GM12875 (cell line): Measurements from ENCODE around the gene ATP6V1A.

Experiments
- H3K4me3 ChIP-seq: one replicate; pipeline ENCODE4 v1.5.1; 2011; ENCODE audit warnings: low read depth, low read length, control low read depth
- CTCF ChIP-seq: IDR thresholded peaks from 2 replicates; pipeline ENCODE4 v1.5.1; 2011; ENCODE audit warnings: low read depth, mild to moderate bottlenecking, control low read depth, inconsistent platforms, low read length, moderate library complexity, borderline replicate concordance; ENCODE audit not compliant: insufficient read depth

The ATP6V1A gene

GRCh38 chr3:113717308-113717707 is 29.5 kb upstream of the ATP6V1A start:
- H3K4me3 ChIP-seq: no peak overlapping the region

GRCh38 chr3:113717818-113718217 is 29.0 kb upstream of the ATP6V1A start:
- H3K4me3 ChIP-seq: no peak overlapping the region
- TF ChIP-seq CTCF: no peak

More at GRCh38 chr3:113717308-113717707, 29.5 kb upstream of the ATP6V1A start:
- no peak for TF ChIP-seq CTCF

- no peak for TF ChIP-seq CTCF
- no peak overlapping the region for H3K4me3 ChIP-seq
Measured at GRCh38 chr3:113719294-113719693, 27.5 kb upstream of the ATP6V1A start.

- no peak overlapping the region for H3K4me3 ChIP-seq
- no peak for TF ChIP-seq CTCF
Measured at GRCh38 chr3:113719758-113720157, 27.1 kb upstream of the ATP6V1A start.

GRCh38 chr3:113721636-113722035 is 25.2 kb upstream of the ATP6V1A start:
- TF ChIP-seq CTCF: no peak
- no peak overlapping the region for H3K4me3 ChIP-seq

- no peak for TF ChIP-seq CTCF
- H3K4me3 ChIP-seq: no peak overlapping the region
Measured at GRCh38 chr3:113728661-113729060, 18.2 kb upstream of the ATP6V1A start.

GRCh38 chr3:113730550-113730949 is 16.3 kb upstream of the ATP6V1A start:
- no peak overlapping the region for H3K4me3 ChIP-seq
- no peak for TF ChIP-seq CTCF
